ENCODE results near the gene PCBP1. TPM values are rescaled to one million over a fixed set of nuclear protein-coding genes. Genes with fewer than 3 reads are reported as not detected.
"Not testable (repeated sequence)": the region's sequence is repeated elsewhere in the genome, so short reads cannot be mapped to it uniquely, and the experiment has no call there.

PCBP1 gene
- polyA plus RNA-seq, 1 donor from 2014 or later, result 33.3 TPM

GRCh38 chr2:70133491-70134322 is 46.4 kb downstream of the PCBP1 start:
- H2AFZ ChIP-seq (ENCODE audit: low read depth, low read length), result no peak overlapping the region
- H3K36me3 ChIP-seq (ENCODE audit: insufficient read depth, low read length), result no peaks in the 10 kb centered on the region
- no peaks in the 10 kb centered on the region for H3K79me2 ChIP-seq (replicated peaks; ENCODE audit: insufficient read depth, low read length)
- no peaks in the 10 kb centered on the region for H3K9me3 ChIP-seq (ENCODE audit: low read length)
- no peaks in the 10 kb centered on the region for H3K9me2 ChIP-seq (ENCODE audit: insufficient read depth, low read length)
- no peaks in the 10 kb centered on the region for H3K27me3 ChIP-seq (ENCODE audit: insufficient read depth, low read depth, low read length)
- no peak overlapping the region for H3K9ac ChIP-seq (ENCODE audit: low read length)
- no peak overlapping the region for H3K27ac ChIP-seq (ENCODE audit: low read length)
- H3K4me3 ChIP-seq (ENCODE audit: low read length), result no peak overlapping the region
- TF ChIP-seq POLR2AphosphoS5 (IDR thresholded peaks at IDR 0.05), result no peak
- TF ChIP-seq, protein P1, sequence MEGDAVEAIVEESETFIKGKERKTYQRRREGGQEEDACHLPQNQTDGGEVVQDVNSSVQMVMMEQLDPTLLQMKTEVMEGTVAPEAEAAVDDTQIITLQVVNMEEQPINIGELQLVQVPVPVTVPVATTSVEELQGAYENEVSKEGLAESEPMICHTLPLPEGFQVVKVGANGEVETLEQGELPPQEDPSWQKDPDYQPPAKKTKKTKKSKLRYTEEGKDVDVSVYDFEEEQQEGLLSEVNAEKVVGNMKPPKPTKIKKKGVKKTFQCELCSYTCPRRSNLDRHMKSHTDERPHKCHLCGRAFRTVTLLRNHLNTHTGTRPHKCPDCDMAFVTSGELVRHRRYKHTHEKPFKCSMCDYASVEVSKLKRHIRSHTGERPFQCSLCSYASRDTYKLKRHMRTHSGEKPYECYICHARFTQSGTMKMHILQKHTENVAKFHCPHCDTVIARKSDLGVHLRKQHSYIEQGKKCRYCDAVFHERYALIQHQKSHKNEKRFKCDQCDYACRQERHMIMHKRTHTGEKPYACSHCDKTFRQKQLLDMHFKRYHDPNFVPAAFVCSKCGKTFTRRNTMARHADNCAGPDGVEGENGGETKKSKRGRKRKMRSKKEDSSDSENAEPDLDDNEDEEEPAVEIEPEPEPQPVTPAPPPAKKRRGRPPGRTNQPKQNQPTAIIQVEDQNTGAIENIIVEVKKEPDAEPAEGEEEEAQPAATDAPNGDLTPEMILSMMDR (IDR thresholded peaks at IDR 0.05; ENCODE audit: poor library complexity, severe bottlenecking), result no peak
- no peak for TF ChIP-seq EP300 (conservative IDR thresholded peaks at IDR 0.05; ENCODE audit: poor library complexity, severe bottlenecking)
- no peak for TF ChIP-seq SMC3 (conservative IDR thresholded peaks at IDR 0.05; ENCODE audit: poor library complexity)
- TF ChIP-seq MXI1 (conservative IDR thresholded peaks at IDR 0.05; ENCODE audit: poor library complexity, severe bottlenecking), result no peak
- TF ChIP-seq RAD21 (conservative IDR thresholded peaks at IDR 0.05), result no peak
- TF ChIP-seq EZH2 (IDR thresholded peaks at IDR 0.05; ENCODE audit: borderline replicate concordance, insufficient read depth, low read length, poor library complexity, severe bottlenecking), result no peak
- no peak for TF ChIP-seq REST (IDR thresholded peaks at IDR 0.05; ENCODE audit: borderline replicate concordance)
- TF ChIP-seq TAF1 (IDR thresholded peaks at IDR 0.05; ENCODE audit: low read depth), result no peak
- no peaks in the 10 kb centered on the region for H4K20me1 ChIP-seq (ENCODE audit: insufficient read depth)
- no peak overlapping the region for H3K4me2 ChIP-seq (ENCODE audit: low read length)
- no peaks in the 10 kb centered on the region for H3F3A ChIP-seq (ENCODE audit: insufficient read depth, low read length, poor library complexity, severe bottlenecking)

DNA sequence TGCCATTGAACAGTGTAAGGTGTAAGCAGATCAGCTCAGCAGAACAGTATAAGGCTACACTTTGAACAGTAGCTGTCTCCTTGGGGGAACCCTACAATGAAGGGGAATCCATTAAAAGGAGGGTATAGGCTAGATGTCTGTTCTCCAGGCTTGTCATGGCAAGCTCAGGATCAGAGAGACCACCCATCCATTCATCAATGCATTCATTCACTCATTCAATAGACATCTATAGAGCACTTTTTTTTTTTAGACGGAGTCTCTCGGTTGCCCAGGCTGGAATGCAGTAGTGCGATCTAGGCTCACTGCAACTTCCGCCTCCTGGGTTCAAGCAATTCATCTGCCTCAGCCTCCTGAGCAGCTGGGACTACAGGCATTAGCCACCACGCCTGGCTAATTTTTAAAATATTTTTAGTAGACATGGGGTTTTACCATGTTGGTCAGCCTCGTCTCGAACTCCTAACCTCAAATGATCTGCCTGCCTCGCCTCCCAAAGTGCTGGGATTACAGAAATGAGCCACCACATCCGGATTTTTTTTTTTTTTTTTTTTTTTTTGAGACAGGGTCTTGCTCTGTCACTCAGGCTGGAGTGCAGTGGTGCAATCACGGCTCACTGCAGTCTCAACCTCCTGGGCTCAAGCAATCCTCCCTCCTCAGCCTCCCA is 47.2 kb downstream of the PCBP1 start:
- H3K4me2 ChIP-seq (ENCODE audit: low read length); H3K36me3 ChIP-seq (ENCODE audit: insufficient read depth, low read length); H2AFZ ChIP-seq (ENCODE audit: low read depth, low read length); H3K27ac ChIP-seq (ENCODE audit: low read length); H3K79me2 ChIP-seq (replicated peaks; ENCODE audit: insufficient read depth, low read length); H3K4me3 ChIP-seq (ENCODE audit: low read length); H3F3A ChIP-seq (ENCODE audit: insufficient read depth, low read length, poor library complexity, severe bottlenecking); H3K9me3 ChIP-seq (ENCODE audit: low read length); H3K27me3 ChIP-seq (ENCODE audit: insufficient read depth, low read depth, low read length); H3K9ac ChIP-seq (ENCODE audit: low read length); H4K20me1 ChIP-seq (ENCODE audit: insufficient read depth); H3K9me2 ChIP-seq (ENCODE audit: insufficient read depth, low read length): not testable (repeated sequence)

Small RNA genes lying within 50 kb of the gene (small RNA-seq; reads per million reads assigned to genes)
- gene RN7SL470P, result 0 reads per million in 3 experiments

Other genes with a start within 250 kb of the PCBP1 start
- 90.7 and 122 TPM in 2 replicates for gene SNRNP27, start 193.5 kb upstream of the PCBP1 start, polyA plus RNA-seq
- gene MXD1, start 172.4 kb upstream of the PCBP1 start, polyA plus RNA-seq, result 16.4 and 20.8 TPM in 2 replicates
- 6.3 and 7.7 TPM in 2 replicates for gene ASPRV1, start 125.8 kb upstream of the PCBP1 start, polyA plus RNA-seq
- 8.6 and 14.4 TPM in 2 replicates for gene C2orf42, start 103.5 kb downstream of the PCBP1 start, polyA plus RNA-seq
- gene TIA1, start 161.2 kb downstream of the PCBP1 start, polyA plus RNA-seq, result 1,165 and 1,297 TPM in 2 replicates
- 27.3 and 31.5 TPM in 2 replicates for gene PCYOX1, start 170.7 kb downstream of the PCBP1 start, polyA plus RNA-seq
- 380 and 464 TPM in 2 replicates for gene SNRPG, start 206.3 kb downstream of the PCBP1 start, polyA plus RNA-seq
- 56.1 and 59.9 TPM in 2 replicates for gene FAM136A, start 214.6 kb downstream of the PCBP1 start, polyA plus RNA-seq